ENCODE data around the gene BACH2. TPM values are rescaled to one million over a fixed set of nuclear protein-coding genes. Genes with fewer than 3 reads are reported as not detected.
A peak's percentile ranks its signal among the peaks of the same experiment; 100 is the strongest.

Gene BACH2
- total and polyA plus RNA-seq, 7 donors = 0.12 to 16.9 (median 5.9) TPM

DNA sequence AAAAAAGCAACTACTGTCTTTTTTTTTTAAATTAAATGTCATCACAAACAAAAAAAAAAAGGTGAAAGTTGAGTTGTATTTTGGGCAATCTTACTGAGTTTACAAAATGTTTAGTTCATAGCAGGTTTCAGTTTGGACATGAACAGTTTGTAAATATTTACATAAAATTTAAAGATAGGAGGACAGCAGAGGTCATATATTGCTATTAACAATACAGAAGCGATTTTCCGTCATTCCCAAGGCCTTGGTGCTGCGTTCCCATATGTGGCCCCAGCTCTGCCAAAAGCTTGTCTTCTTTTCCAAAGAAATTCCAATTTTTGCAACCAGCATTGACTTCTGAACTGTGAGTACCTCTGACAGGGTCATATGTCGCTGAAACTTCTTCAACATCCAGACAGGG lies 5.1 kb downstream of the BACH2 start:
- H3K36me3 ChIP-seq (ENCODE audit: insufficient read depth in 1 of 2, low read depth in 1 of 2) = no peaks in the 10 kb centered on the region
- H3K4me3 ChIP-seq = no peak overlapping the region
- no peaks in the 10 kb centered on the region for H3K9me3 ChIP-seq
- no peaks in the 10 kb centered on the region for H3K27me3 ChIP-seq (ENCODE audit: insufficient read depth in 3 of 3, low read length in 2 of 3)
- 96 to 99% (median 97%) methylated on average over 4 of the region's 4 CpGs for WGBS, 3 donors
- DNase-seq (no peak), ATAC-seq (no peak)
- peak overlapping the region; percentile 65 for H3K27ac ChIP-seq
- TF ChIP-seq, protein P1, sequence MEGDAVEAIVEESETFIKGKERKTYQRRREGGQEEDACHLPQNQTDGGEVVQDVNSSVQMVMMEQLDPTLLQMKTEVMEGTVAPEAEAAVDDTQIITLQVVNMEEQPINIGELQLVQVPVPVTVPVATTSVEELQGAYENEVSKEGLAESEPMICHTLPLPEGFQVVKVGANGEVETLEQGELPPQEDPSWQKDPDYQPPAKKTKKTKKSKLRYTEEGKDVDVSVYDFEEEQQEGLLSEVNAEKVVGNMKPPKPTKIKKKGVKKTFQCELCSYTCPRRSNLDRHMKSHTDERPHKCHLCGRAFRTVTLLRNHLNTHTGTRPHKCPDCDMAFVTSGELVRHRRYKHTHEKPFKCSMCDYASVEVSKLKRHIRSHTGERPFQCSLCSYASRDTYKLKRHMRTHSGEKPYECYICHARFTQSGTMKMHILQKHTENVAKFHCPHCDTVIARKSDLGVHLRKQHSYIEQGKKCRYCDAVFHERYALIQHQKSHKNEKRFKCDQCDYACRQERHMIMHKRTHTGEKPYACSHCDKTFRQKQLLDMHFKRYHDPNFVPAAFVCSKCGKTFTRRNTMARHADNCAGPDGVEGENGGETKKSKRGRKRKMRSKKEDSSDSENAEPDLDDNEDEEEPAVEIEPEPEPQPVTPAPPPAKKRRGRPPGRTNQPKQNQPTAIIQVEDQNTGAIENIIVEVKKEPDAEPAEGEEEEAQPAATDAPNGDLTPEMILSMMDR (IDR thresholded peaks at IDR 0.05) = no peak
- H3K4me1 ChIP-seq = peaks cover 46% of the 10 kb centered on the region
- intact Hi-C loops (cut with DNase I) = loop anchor here (5.0 to 10.0 kb wide), 3 partner anchors 183 to 197 kb away; no protein-coding TSS in a partner anchor

DNA sequence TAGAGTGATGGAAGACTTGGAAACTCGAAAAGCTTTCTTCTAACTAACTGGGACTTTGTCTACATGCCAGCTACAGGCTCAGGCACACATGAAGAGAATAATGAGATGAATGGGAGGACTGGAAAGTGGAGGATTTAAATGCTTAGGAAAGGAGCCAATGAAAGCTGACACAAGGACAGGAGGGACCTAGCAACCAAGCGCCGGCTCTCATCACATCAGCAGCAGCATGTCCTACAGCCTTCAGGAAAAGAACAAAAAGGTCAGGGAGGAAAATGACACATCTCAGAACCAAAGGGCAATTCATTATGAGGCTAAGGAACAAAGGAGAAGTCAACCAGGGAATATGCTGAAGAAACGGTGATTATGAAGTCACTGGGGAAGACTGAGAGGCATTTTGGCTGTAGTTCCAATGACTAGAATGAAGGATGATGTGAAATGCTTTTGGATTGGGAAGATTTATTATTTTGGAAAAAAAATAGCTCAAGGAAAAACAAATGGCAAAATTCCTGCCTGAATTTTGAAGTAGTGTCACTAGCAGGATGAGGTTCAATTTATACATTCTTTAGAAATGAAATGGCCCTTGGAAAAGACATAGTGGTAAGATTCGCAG lies 5.7 kb downstream of the BACH2 start:
- Histone ChIP-seq H3K4me3 (no peak overlapping the region), H3K4me1 (peaks cover 52% of the 10 kb centered on the region), H3K36me3 (ENCODE audit: insufficient read depth in 1 of 2, low read depth in 1 of 2) (no peaks in the 10 kb centered on the region), H3K9me3 (no peaks in the 10 kb centered on the region), H3K27ac (peak overlapping the region; percentile 65), H3K27me3 (ENCODE audit: insufficient read depth in 3 of 3, low read length in 2 of 3) (no peaks in the 10 kb centered on the region)
- TF ChIP-seq, protein P1 (IDR thresholded peaks at IDR 0.05) = no peak
- WGBS, 3 donors = 38 to 52% (median 46%) methylated on average over 5 of the region's 5 CpGs
- intact Hi-C loops (cut with DNase I) = loop anchor here (5.0 to 10.0 kb wide), 3 partner anchors 184 to 196 kb away; no protein-coding TSS in a partner anchor
- ATAC-seq (no peak), DNase-seq (no peak)

DNA sequence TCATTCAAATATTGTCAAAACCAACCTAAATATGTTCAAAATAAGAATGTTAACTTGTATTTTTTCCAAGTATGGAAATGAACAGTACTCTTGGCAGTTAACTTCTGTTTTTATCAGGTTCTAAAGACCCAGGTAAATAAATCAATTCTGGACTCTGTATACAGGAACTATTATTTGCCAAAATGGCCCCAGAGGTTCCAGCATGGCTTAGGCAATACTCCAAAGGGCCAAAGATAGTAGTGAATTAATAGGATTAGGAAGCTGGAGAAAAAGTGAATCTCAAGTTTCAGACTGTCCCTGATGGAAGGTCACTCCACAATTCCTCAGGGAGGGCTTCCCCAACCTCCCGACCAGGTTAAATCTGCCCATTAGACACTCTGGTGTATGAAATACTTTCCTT lies 6.7 kb downstream of the BACH2 start:
- Histone ChIP-seq H3K4me3 (no peak overlapping the region), H3K27ac (peak overlapping the region; percentile 65), H3K9me3 (no peaks in the 10 kb centered on the region), H3K36me3 (ENCODE audit: insufficient read depth in 1 of 2, low read depth in 1 of 2) (no peaks in the 10 kb centered on the region), H3K27me3 (ENCODE audit: insufficient read depth in 3 of 3, low read length in 2 of 3) (no peaks in the 10 kb centered on the region), H3K4me1 (peaks cover 58% of the 10 kb centered on the region)
- intact Hi-C loops (cut with DNase I) = loop anchor here (5.0 to 10.0 kb wide), 4 partner anchors 168 to 195 kb away; no protein-coding TSS in a partner anchor
- no peak for DNase-seq
- TF ChIP-seq, protein P1 (IDR thresholded peaks at IDR 0.05) = no peak
- no peak for ATAC-seq
- 29 to 39% (median 37%) methylated on average over 1 of the region's 1 CpG for WGBS, 3 donors

DNA sequence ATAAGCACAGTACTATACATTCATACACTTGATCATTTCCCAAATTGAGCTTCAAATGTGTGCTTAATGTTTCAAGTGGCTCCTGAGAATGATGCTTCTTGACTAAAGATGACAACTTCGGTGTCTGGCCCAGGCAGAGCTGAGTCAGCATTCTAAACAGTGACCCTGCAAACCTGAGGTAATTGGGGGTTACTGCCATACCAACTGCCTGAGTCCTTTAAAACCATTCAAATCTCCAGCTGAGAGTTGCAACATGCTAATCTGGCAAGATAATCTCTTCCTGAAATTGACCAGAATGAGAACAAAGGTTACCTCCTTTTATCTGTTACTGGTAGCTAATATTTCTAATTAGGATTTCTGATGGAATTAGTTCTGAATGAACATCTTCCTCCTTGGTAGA lies 8.2 kb downstream of the BACH2 start:
- H3K27me3 ChIP-seq (ENCODE audit: insufficient read depth in 3 of 3, low read length in 2 of 3) = no peaks in the 10 kb centered on the region
- H3K4me3 ChIP-seq = no peak overlapping the region
- intact Hi-C loops (cut with DNase I) = loop anchor here in 1 of 2 donors (5.0 kb wide), 1 partner anchor 166 kb away; no protein-coding TSS in a partner anchor
- H3K9me3 ChIP-seq = no peaks in the 10 kb centered on the region
- ATAC-seq (no peak), DNase-seq (no peak)
- 15 to 47% (median 25%) methylated on average over 1 of the region's 1 CpG for WGBS, 3 donors
- TF ChIP-seq, protein P1 (IDR thresholded peaks at IDR 0.05) = no peak
- peak overlapping the region; percentile 65 for H3K27ac ChIP-seq
- H3K36me3 ChIP-seq (ENCODE audit: insufficient read depth in 1 of 2, low read depth in 1 of 2) = no peaks in the 10 kb centered on the region
- peaks cover 70% of the 10 kb centered on the region for H3K4me1 ChIP-seq
